HG02642 (cell line): ENCODE measurements around the gene GATC.

Experiments used
- ATAC-seq: cut with Tn5 transposase; IDR thresholded peaks from one replicate; pipeline ENCODE4 v1.9.1; 2021; ENCODE audit warnings: mild to moderate bottlenecking; ENCODE audit not compliant: unreplicated experiment, poor library complexity

Gene GATC

GRCh38 chr12:120495731-120496412 lies 49.6 kb downstream of the GATC start, which contains the start of gene DYNLL1:
Gene DYNLL1, plus strand, starts transcription at chr12:120496113. Its CDS starts 309 bp downstream, at chr12:120496422.
- peak; percentile 94 for ATAC-seq

- peak; percentile 9 for ATAC-seq
Measured at GRCh38 chr12:120496413-120497340, 50.4 kb downstream of the GATC start.

- no peak for ATAC-seq
Measured at GRCh38 chr12:120497524-120498150, 51.4 kb downstream of the GATC start.

GRCh38 chr12:120498870-120499515 lies 52.7 kb downstream of the GATC start:
- ATAC-seq = no peak

GRCh38 chr12:120500581-120500980 lies 54.3 kb downstream of the GATC start:
- ATAC-seq = no peak

GRCh38 chr12:120504587-120504986 lies 58.3 kb downstream of the GATC start:
- ATAC-seq = no peak

GRCh38 chr12:120508537-120508936 lies 62.3 kb downstream of the GATC start:
- ATAC-seq = no peak
